Spleen (tissue), 7 donors: ENCODE results near the gene SCN1B.

Experiments
- CTCF ChIP-seq, 11 experiments: fragments of 200-600 bp in 7 of 11; fragments of 450-650 bp in 4 of 11; sonication (generic) in 4 of 11; IDR thresholded peaks in 8 of 11; conservative IDR thresholded peaks in 3 of 11; 1 replicate in 7 of 11; 2 replicates in 4 of 11; pipeline versions ENCODE4 v1.4.0 to v1.8.0; 2016 to 2021; ENCODE audit warnings: antibody characterized with exemption in 11 of 11, inconsistent platforms in 4 of 11, mild to moderate bottlenecking in 1 of 11
- POLR2A ChIP-seq, 3 donors: fragments of 450-650 bp; IDR thresholded peaks; one replicate each; pipeline ENCODE4 v1.5.1; 2017; ENCODE audit warnings: antibody characterized with exemption in 3 of 3, mild to moderate bottlenecking in 1 of 3
- POLR2AphosphoS5 ChIP-seq, 3 donors: sonication (generic); formaldehyde crosslinking; IDR thresholded peaks; one replicate each; pipeline ENCODE4 v1.5.1; 2017; ENCODE audit warnings: antibody characterized with exemption in 3 of 3
- donor health status: DM: no; HTN: no; CAD: no; lungs with moderate emphysema.
- donor health status: DM: no; HTN: no; CAD: no.
- donor health status: DM: no; HTN: no; CAD: no.

GRCh38 chr19:35080613-35081170, 50.4 kb downstream of the SCN1B start:
- no peak for TF ChIP-seq CTCF (IDR thresholded peaks at IDR 0.05 in 8 of 11, conservative IDR thresholded peaks at IDR 0.05 in 3 of 11)
- no peak for TF ChIP-seq POLR2A (IDR thresholded peaks at IDR 0.05)
- no peak for TF ChIP-seq POLR2AphosphoS5 (IDR thresholded peaks at IDR 0.05)
